Measurements from ENCODE around the gene MRPL49. TPM values are rescaled to one million over a fixed set of nuclear protein-coding genes. Genes with fewer than 3 reads are reported as not detected.

Gene MRPL49
- total and polyA plus RNA-seq, 9 of the 15 experiments (the other 6 are each of a cell fraction or from before 2014, with no cell fraction given), result 74.3 to 132 (median 91.2) TPM

- TF ChIP-seq PPARD (CRISPR knock-in tag; IDR thresholded peaks at IDR 0.05) (no peak), SRF (CRISPR knock-in tag; IDR thresholded peaks at IDR 0.05) (no peak), ZNF232 (CRISPR knock-in tag; IDR thresholded peaks at IDR 0.05) (0 out of 2 replicates have a peak, but pooled peaks have one; percentile 34), PTRF (tag; IDR thresholded peaks at IDR 0.05) (no peak), SIN3B (IDR thresholded peaks at IDR 0.05; ENCODE audit: low read depth) (peak; percentile 46; the same call in 1 of the 2 replicates), SMARCB1 (IDR thresholded peaks at IDR 0.05; ENCODE audit: insufficient read length, low read depth) (no peak), HES1 (IDR thresholded peaks at IDR 0.05; ENCODE audit: low read depth) (no peak), TCF3 (CRISPR knock-in tag; IDR thresholded peaks at IDR 0.05) (no peak; the same call in 1 of the 2 replicates), CTBP1 (IDR thresholded peaks at IDR 0.05; ENCODE audit: borderline replicate concordance) (peak; percentile 70), RFX7 (CRISPR knock-in tag; IDR thresholded peaks at IDR 0.05) (no peak), EGR1 (conservative IDR thresholded peaks at IDR 0.05) (no peak), CCAR2 (IDR thresholded peaks at IDR 0.05; ENCODE audit: low read depth, low read length) (no peak), ZNF589 (CRISPR knock-in tag; IDR thresholded peaks at IDR 0.05; ENCODE audit: low read depth) (no peak), NFRKB (IDR thresholded peaks at IDR 0.05; ENCODE audit: low read depth) (peak; percentile 53; the same call in 1 of the 2 replicates), SLC30A9 (CRISPR knock-in tag; IDR thresholded peaks at IDR 0.05) (no peak), ZBTB33 (CRISPR knock-in tag; IDR thresholded peaks at IDR 0.05) (peak; percentile 11; the same call in 1 of the 2 replicates), JUNB (CRISPR knock-in tag; conservative IDR thresholded peaks at IDR 0.05) (no peak), FOXA1 (IDR thresholded peaks at IDR 0.05; ENCODE audit: borderline replicate concordance) (no peak), ESRRB (CRISPR knock-in tag; IDR thresholded peaks at IDR 0.05; ENCODE audit: borderline replicate concordance) (no peak), ARNT (IDR thresholded peaks at IDR 0.05) (peak in 1 of 2 experiments; percentile 52; a peak in 1 of 4 replicates), POLR2H (tag; IDR thresholded peaks at IDR 0.05; ENCODE audit: low read depth) (peak; percentile 92), FIP1L1 (IDR thresholded peaks at IDR 0.05; ENCODE audit: low read depth, low read length, poor library complexity, severe bottlenecking) (no peak), KLF16 (IDR thresholded peaks at IDR 0.05) (no peak), ILK (tag; IDR thresholded peaks at IDR 0.05; ENCODE audit: borderline replicate concordance, low read depth) (no peak)
- TF ChIP-seq, protein P1, sequence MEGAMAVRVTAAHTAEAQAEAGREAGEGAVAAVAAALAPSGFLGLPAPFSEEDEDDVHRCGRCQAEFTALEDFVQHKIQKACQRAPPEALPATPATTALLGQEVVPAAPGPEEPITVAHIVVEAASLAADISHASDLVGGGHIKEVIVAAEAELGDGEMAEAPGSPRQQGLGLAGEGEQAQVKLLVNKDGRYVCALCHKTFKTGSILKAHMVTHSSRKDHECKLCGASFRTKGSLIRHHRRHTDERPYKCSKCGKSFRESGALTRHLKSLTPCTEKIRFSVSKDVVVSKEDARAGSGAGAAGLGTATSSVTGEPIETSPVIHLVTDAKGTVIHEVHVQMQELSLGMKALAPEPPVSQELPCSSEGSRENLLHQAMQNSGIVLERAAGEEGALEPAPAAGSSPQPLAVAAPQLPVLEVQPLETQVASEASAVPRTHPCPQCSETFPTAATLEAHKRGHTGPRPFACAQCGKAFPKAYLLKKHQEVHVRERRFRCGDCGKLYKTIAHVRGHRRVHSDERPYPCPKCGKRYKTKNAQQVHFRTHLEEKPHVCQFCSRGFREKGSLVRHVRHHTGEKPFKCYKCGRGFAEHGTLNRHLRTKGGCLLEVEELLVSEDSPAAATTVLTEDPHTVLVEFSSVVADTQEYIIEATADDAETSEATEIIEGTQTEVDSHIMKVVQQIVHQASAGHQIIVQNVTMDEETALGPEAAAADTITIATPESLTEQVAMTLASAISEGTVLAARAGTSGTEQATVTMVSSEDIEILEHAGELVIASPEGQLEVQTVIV (CRISPR knock-in tag; IDR thresholded peaks at IDR 0.05; ENCODE audit: borderline replicate concordance), result no peak
Observed at GRCh38 chr11:65134240-65134951, 12.3 kb downstream of the MRPL49 start, which contains the start of gene SYVN1 (continued).
